HepG2 (cell line): ENCODE measurements around the gene LCN12. TPM values are rescaled to one million over a fixed set of nuclear protein-coding genes. Genes with fewer than 3 reads are reported as not detected.

Experiments
- FUBP1 ChIP-seq: sonication (generic); formaldehyde crosslinking; IDR thresholded peaks from 2 replicates; pipeline ENCODE4 v1.5.1; 2020; ENCODE audit warnings: missing genetic modification reagents, mild to moderate bottlenecking, borderline replicate concordance
- GMEB1 ChIP-seq: sonication (generic); formaldehyde crosslinking; IDR thresholded peaks from 2 replicates; pipeline ENCODE4 v1.5.1; 2020; ENCODE audit warnings: missing genetic modification reagents, mild to moderate bottlenecking, borderline replicate concordance
- HNRNPL ChIP-seq: fragments of 200-400 bp; formaldehyde crosslinking; IDR thresholded peaks from 2 replicates; pipeline ENCODE4 v1.6.1; 2017; ENCODE audit warnings: mild to moderate bottlenecking, low read depth, low read length
- KDM1A ChIP-seq: IDR thresholded peaks from 2 replicates; pipeline ENCODE4 v1.6.1; 2016; ENCODE audit warnings: missing compliant biosample characterization
- MEIS1 ChIP-seq: sonication (generic); formaldehyde crosslinking; IDR thresholded peaks from 2 replicates; pipeline ENCODE4 v1.9.0; 2021; ENCODE audit warnings: mild to moderate bottlenecking, missing genetic modification reagents, moderate library complexity, borderline replicate concordance
- TBX2 ChIP-seq: sonication (generic); formaldehyde crosslinking; IDR thresholded peaks from 2 replicates; pipeline ENCODE4 v1.5.0; 2020; ENCODE audit warnings: missing genetic modification reagents, mild to moderate bottlenecking, borderline replicate concordance
- ZMYM3 ChIP-seq: sonication (generic); formaldehyde crosslinking; IDR thresholded peaks from 2 replicates; pipeline ENCODE4 v1.5.1; 2020; ENCODE audit warnings: mild to moderate bottlenecking, missing genetic modification reagents
- ZNF331 ChIP-seq: sonication (generic); formaldehyde crosslinking; IDR thresholded peaks from 2 replicates; pipeline ENCODE4 v1.4.0; 2020; ENCODE audit warnings: missing genetic modification reagents
- ZNF382 ChIP-seq: sonication (generic); formaldehyde crosslinking; IDR thresholded peaks from 2 replicates; pipeline ENCODE4 v1.5.0; 2020; ENCODE audit warnings: missing genetic modification reagents, mild to moderate bottlenecking, borderline replicate concordance
- ZNF430 ChIP-seq: sonication (generic); formaldehyde crosslinking; IDR thresholded peaks from 2 replicates; pipeline ENCODE4 v1.9.0; 2021; ENCODE audit warnings: mild to moderate bottlenecking, missing genetic modification reagents
- polyA plus RNA-seq, 8 experiments: library from polyadenylated mRNA; depleted of rRNA in 3 of 8; stranded (reverse) in 7 of 8; unstranded in 1 of 8; fragments of >200 nt; fragmentation: Illumina TruSeq in 4 of 8; extraction: Trizol in 4 of 8; gene quantifications; 2 replicates each; pipeline versions ENCODE4 v1.2.1 to v1.2.3, GENCODE V29; 2011 to 2016; ENCODE audit warnings: low read depth in 4 of 8, missing spikeins in 1 of 8, mixed read lengths in 1 of 8; ENCODE audit not compliant: insufficient read depth in 1 of 8
- total RNA-seq, 5 experiments: library from RNA; depleted of rRNA; stranded (reverse); fragments of >200 nt; fragmentation: Illumina TruSeq; extraction: Trizol; gene quantifications; 2 replicates each; pipeline ENCODE4 v1.2.3, GENCODE V29; 2016; ENCODE audit warnings: low read depth in 1 of 5
- TF ChIP-seq, protein P1 (sequence below): sonication (generic); formaldehyde crosslinking; IDR thresholded peaks from 2 replicates; pipeline ENCODE4 v1.4.0; 2020; ENCODE audit warnings: missing genetic modification reagents
- TF ChIP-seq, protein P2 (sequence below): sonication (generic); formaldehyde crosslinking; IDR thresholded peaks from 2 replicates; pipeline ENCODE4 v1.4.0; 2020; ENCODE audit warnings: missing genetic modification reagents
- TF ChIP-seq, protein P3 (sequence below): sonication (generic); formaldehyde crosslinking; IDR thresholded peaks from 2 replicates; pipeline ENCODE4; 2020; ENCODE audit warnings: missing genetic modification reagents, mild to moderate bottlenecking, borderline replicate concordance

The LCN12 gene
- total and polyA plus RNA-seq, 2 of the 13 experiments (the other 11 are each of a cell fraction or from before 2014, with no cell fraction given), result 3.4 to 6.9 TPM

GRCh38 chr9:136996361-136997292, 44.6 kb downstream of the LCN12 start, which contains the start of gene CLIC3 (continued):
- TF ChIP-seq, protein P1, sequence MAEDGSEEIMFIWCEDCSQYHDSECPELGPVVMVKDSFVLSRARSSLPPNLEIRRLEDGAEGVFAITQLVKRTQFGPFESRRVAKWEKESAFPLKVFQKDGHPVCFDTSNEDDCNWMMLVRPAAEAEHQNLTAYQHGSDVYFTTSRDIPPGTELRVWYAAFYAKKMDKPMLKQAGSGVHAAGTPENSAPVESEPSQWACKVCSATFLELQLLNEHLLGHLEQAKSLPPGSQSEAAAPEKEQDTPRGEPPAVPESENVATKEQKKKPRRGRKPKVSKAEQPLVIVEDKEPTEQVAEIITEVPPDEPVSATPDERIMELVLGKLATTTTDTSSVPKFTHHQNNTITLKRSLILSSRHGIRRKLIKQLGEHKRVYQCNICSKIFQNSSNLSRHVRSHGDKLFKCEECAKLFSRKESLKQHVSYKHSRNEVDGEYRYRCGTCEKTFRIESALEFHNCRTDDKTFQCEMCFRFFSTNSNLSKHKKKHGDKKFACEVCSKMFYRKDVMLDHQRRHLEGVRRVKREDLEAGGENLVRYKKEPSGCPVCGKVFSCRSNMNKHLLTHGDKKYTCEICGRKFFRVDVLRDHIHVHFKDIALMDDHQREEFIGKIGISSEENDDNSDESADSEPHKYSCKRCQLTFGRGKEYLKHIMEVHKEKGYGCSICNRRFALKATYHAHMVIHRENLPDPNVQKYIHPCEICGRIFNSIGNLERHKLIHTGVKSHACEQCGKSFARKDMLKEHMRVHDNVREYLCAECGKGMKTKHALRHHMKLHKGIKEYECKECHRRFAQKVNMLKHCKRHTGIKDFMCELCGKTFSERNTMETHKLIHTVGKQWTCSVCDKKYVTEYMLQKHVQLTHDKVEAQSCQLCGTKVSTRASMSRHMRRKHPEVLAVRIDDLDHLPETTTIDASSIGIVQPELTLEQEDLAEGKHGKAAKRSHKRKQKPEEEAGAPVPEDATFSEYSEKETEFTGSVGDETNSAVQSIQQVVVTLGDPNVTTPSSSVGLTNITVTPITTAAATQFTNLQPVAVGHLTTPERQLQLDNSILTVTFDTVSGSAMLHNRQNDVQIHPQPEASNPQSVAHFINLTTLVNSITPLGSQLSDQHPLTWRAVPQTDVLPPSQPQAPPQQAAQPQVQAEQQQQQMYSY (CRISPR knock-in tag), result no peak
- TF ChIP-seq ZNF382 (CRISPR knock-in tag) (no peak), KDM1A (CRISPR knock-in tag) (no peak), ZNF430 (peak; percentile 54; the same call in 1 of the 2 replicates), ZNF331 (peak; percentile 9; the same call in 1 of the 2 replicates), ZMYM3 (CRISPR knock-in tag) (no peak), HNRNPL (peak; percentile 38; the same call in 1 of the 2 replicates), FUBP1 (CRISPR knock-in tag) (no peak), MEIS1 (CRISPR knock-in tag) (0 out of 2 replicates have a peak, but pooled peaks have one; percentile 35), TBX2 (peak; percentile 53; the same call in 1 of the 2 replicates), GMEB1 (CRISPR knock-in tag) (peak; percentile 4; the same call in 1 of the 2 replicates)
- TF ChIP-seq, protein P2, sequence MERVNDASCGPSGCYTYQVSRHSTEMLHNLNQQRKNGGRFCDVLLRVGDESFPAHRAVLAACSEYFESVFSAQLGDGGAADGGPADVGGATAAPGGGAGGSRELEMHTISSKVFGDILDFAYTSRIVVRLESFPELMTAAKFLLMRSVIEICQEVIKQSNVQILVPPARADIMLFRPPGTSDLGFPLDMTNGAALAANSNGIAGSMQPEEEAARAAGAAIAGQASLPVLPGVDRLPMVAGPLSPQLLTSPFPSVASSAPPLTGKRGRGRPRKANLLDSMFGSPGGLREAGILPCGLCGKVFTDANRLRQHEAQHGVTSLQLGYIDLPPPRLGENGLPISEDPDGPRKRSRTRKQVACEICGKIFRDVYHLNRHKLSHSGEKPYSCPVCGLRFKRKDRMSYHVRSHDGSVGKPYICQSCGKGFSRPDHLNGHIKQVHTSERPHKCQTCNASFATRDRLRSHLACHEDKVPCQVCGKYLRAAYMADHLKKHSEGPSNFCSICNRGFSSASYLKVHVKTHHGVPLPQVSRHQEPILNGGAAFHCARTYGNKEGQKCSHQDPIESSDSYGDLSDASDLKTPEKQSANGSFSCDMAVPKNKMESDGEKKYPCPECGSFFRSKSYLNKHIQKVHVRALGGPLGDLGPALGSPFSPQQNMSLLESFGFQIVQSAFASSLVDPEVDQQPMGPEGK (CRISPR knock-in tag), result peak; percentile 85
- TF ChIP-seq, protein P3, sequence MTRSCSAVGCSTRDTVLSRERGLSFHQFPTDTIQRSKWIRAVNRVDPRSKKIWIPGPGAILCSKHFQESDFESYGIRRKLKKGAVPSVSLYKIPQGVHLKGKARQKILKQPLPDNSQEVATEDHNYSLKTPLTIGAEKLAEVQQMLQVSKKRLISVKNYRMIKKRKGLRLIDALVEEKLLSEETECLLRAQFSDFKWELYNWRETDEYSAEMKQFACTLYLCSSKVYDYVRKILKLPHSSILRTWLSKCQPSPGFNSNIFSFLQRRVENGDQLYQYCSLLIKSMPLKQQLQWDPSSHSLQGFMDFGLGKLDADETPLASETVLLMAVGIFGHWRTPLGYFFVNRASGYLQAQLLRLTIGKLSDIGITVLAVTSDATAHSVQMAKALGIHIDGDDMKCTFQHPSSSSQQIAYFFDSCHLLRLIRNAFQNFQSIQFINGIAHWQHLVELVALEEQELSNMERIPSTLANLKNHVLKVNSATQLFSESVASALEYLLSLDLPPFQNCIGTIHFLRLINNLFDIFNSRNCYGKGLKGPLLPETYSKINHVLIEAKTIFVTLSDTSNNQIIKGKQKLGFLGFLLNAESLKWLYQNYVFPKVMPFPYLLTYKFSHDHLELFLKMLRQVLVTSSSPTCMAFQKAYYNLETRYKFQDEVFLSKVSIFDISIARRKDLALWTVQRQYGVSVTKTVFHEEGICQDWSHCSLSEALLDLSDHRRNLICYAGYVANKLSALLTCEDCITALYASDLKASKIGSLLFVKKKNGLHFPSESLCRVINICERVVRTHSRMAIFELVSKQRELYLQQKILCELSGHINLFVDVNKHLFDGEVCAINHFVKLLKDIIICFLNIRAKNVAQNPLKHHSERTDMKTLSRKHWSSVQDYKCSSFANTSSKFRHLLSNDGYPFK, result peak; percentile 92
